Thyroid gland (tissue), 4 donors: Measurements from ENCODE around the gene ZYG11A.

Experiments
- POLR2A ChIP-seq, 2 donors: fragments of 450-650 bp; IDR thresholded peaks; one replicate each; pipeline ENCODE4 v1.6.1; 2017; ENCODE audit warnings: antibody characterized with exemption in 2 of 2, mild to moderate bottlenecking in 2 of 2, moderate library complexity in 1 of 2
- TF ChIP-seq, protein P1 (sequence below), 6 experiments: fragments of 200-600 bp in 3 of 6; fragments of 450-650 bp in 3 of 6; sonication (generic) in 3 of 6; IDR thresholded peaks; one replicate each; pipeline ENCODE4 v1.5.1; 2016 to 2019; ENCODE audit warnings: antibody characterized with exemption in 6 of 6, mild to moderate bottlenecking in 2 of 6, inconsistent platforms in 1 of 6, moderate library complexity in 1 of 6

DNA sequence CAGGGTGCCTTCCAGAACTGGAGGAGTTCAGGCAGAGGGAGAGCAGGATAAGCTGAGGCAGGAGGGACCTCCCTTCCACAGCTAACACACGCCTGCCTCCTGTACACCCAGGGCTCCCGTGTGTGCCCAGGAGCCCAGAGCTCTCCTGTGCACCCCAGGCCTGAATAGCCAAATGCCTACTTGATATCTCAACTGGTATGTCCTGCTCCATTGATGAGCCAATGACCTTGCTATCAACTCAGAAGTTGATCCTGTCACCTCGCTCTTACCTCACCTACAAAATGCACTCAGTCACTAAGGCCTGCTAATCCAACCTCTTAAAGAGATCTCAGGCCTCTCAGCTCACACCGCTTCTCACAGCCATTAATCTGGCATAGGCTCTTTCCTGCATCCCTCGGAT is 71.9 kb downstream of the ZYG11A start:
- TF ChIP-seq, protein P1, sequence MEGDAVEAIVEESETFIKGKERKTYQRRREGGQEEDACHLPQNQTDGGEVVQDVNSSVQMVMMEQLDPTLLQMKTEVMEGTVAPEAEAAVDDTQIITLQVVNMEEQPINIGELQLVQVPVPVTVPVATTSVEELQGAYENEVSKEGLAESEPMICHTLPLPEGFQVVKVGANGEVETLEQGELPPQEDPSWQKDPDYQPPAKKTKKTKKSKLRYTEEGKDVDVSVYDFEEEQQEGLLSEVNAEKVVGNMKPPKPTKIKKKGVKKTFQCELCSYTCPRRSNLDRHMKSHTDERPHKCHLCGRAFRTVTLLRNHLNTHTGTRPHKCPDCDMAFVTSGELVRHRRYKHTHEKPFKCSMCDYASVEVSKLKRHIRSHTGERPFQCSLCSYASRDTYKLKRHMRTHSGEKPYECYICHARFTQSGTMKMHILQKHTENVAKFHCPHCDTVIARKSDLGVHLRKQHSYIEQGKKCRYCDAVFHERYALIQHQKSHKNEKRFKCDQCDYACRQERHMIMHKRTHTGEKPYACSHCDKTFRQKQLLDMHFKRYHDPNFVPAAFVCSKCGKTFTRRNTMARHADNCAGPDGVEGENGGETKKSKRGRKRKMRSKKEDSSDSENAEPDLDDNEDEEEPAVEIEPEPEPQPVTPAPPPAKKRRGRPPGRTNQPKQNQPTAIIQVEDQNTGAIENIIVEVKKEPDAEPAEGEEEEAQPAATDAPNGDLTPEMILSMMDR (IDR thresholded peaks at IDR 0.05), result no peak
- no peak for TF ChIP-seq POLR2A (IDR thresholded peaks at IDR 0.05)
